ENCODE results near the gene LMNA.

- TF ChIP-seq CTCF (IDR thresholded peaks at IDR 0.05) (peak in 3 of 4 experiments; percentile 8 to 23 (median 23)), POLR2A (IDR thresholded peaks at IDR 0.05) (peak; percentile 67 to 70)
Measured at GRCh38 chr1:156123356-156124196, 9.1 kb downstream of the LMNA start.

Measured in sigmoid colon (tissue), 3 donors.